ENCODE results near the gene ADO.
"Not testable (repeated sequence)": the region's sequence is repeated elsewhere in the genome, so short reads cannot be mapped to it uniquely, and the experiment has no call there.

Gene ADO

DNA sequence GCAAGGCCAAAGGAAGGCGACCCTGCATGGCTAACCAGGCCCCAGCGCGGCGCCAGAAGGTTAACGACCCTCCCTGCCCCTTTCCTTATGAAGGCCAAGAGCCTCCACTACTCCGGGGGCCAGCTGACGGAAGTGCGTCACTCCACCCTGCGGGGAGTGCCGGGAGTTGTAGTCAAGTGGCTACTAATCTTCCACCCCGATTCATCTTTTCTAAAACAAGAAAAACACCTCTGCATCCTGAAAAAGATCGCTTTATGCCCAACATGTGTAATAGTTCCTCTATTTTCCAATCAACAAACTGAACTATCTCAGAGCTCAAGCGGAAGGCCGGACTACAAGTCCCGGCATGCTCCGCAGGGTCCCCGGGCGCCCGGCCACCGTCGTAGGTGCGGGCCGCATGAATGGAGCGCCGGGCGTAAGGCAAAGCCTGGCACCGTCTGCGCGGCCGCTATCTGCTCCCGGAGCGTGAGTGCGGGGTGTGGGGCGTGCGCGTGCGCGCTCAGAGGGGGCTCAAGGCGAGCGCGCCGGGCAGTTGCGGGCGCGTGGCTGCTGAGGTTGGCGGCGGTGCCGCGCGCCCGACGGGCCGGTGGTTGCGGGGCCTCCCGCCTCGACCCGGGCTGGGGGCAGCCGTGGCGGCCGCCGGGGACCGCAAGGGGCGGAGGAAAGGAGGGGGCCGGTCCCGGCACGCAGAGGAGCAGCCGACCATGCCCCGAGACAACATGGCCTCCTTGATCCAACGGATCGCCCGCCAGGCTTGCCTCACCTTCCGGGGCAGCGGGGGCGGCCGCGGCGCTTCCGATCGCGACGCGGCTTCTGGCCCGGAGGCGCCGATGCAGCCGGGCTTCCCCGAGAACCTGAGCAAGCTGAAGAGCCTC is at the start of gene ADO:
TSS of gene ADO (plus strand) at position 365 of the 875 bp plus-strand sequence. CDS start at position 705, 340 bp downstream.
- DNase-seq (ENCODE audit: extremely low read depth in 1 of 2, low read depth in 1 of 2): peak; percentile 64 to 67

DNA sequence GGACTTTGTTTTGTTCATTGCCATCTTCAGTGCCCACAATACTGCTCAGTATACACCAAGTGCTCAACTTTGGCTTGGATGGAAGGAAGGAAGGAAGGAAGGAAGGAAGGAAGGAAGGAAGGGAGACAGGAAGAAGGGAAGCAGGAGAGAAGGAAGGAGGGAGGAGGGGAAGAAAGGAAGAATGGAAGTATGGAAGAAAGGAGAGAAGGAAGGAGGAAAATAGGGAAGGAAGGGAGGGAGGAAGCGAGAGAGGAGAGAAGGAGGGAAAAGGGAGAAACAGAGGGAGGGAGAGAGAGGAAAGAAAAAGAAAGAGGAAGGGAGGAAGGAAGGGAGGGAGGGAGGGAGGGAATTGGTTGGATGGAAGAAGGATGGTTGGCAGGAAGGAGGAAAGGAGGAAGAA is 49.6 kb upstream of the ADO start:
- DNase-seq (ENCODE audit: extremely low read depth in 1 of 2, low read depth in 1 of 2): no peak

DNA sequence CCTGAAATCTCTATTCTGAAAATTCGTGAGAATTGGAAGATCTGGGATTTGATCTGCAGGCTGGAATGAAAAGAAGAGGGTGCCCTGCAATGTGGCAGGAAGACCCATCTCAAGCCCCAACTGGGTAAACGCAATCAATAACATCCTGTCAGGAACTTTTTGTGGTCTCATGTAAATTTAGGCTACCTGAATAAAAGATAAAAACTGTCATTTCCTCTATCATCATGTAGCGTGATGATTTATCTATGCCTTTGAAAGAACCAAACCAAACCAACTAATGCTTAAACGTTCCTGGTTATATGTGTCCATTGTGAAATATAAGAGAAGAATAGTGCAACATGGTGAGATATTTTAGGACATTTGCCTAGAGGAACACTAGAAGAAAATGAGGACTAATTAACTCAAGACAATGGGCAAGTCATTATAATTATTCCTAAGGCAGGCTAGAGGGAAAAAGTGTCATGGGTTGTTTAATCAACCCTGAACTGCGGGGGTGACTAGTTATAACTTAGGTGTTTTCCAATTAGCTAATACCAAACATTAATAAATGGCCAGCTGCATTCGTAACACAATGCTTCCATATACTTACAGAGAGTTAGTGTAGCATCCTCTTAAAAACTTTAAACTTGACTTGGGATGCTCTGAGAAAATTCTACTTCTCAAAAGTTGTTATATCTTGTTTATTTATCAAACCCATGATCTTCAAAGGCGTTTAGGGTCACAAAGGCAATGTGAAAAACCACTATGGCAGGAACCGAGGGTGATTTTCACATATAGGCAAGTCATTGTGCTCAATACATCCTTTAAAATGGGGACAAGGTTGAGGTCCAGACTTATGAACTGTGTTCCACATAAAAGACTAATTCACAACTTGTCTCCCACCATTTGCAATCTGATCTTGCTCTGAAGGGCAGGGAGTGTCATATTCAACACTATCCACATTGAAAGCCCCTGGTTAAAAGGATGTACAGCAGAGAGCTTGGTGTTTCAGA is 48.6 kb upstream of the ADO start:
- no peak for DNase-seq (ENCODE audit: extremely low read depth in 1 of 2, low read depth in 1 of 2)

DNA sequence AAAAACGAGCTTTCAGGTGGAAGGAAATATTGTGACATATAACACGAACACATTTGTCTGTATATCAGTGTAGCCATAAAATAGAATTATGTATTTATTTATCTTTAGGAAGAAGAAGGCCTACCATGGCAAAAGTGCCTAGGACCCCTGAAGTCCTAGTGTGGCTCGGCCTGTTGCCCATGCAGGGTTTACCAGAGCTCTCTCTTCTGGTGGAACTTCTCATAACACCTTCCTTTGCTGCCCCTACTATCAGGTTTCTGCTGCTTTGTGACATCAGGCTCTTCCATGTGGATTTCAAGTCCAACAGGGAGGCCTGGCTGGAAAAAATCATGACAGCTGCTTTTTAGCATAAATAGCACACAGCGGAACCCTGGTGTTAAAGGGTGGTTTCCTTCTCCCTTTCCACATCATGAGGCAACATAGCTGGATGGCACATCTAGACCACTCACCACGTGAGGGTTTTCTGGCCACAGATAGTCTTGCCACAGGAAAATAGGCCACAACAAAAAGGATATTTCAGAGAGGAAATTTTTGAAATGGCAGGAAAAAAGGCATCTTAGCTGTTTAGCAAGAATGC is 44.8 kb upstream of the ADO start:
- no peak for DNase-seq (ENCODE audit: extremely low read depth in 1 of 2, low read depth in 1 of 2)

DNA sequence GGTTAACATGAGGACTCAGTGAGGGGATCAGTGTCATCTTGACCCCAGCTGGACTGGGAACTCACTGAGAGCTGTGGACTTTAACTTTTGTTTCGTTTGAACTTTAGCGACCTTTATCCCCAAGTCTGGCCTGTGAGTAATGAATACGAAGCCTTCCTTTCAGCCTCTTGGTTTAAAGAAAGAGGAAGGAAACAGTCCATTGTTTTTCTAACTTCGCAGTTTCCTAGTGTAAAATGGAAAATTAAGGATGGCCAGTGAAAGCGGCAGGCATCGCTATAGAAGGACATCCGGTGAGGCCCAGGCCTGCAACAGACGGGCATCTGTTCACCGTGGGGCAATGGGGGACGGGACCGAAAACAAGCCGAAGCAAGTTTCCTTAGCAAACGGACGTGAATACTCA is 44.1 kb upstream of the ADO start:
- no peak for DNase-seq (ENCODE audit: extremely low read depth in 1 of 2, low read depth in 1 of 2)

DNA sequence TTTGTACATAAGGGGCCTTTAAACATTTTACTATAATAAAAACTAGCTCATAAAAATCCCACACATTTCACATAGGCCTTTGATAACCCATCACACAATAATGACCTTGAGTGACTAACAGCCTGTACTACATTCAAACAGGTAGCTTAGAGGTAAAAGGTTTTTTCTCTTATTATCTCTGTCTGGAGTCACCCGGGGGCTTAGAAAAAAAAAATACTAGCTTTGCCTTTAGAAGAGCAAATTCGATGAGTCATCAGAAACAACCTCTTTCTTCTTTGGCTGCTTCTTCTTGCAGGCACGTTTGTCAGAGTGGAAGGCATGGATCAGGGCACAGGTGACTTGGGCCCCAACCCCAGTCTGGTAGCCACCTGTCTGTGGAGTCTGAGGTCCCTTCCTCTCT is 43.4 kb upstream of the ADO start:
- no peak for DNase-seq (ENCODE audit: extremely low read depth in 1 of 2, low read depth in 1 of 2)

DNA sequence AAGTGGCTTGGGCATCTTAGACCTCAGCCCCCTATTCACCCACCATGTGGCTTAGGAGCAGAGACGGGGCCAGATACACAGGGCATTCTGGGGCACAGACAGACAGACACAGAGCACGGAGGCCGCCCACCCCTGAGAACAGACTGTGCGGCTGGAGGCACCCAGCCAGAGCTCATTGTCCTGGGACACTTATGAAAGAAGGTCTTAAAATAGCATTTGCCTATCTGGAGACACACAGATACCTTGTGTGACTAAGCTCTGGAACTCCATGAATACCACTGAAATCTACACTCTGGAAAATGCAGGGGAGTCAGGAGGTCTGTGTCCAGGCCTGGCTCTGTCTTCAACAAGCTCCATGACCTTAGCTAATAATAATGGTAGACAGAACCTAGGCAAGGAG is 41.4 kb upstream of the ADO start:
- no peak for DNase-seq (ENCODE audit: extremely low read depth in 1 of 2, low read depth in 1 of 2)

DNA sequence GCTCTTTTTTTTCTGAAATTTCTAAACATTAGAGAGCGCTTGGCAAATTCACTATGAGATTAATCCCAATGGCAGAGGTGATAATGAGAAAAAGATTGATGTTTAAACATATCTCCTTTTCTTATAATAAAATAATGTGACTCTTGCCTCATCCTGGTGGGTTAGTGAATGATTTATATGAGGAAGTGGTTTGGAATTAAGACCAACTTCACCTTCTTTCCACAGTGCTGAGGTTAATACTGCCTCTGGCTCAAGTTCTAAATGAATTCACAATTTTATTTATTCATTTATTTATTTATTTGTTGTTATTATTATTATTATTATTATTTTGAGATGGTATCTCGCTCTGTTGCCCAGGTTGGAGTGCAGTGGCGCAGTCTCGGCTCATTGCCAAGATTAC is 40.5 kb upstream of the ADO start:
- no peak for DNase-seq (ENCODE audit: extremely low read depth in 1 of 2, low read depth in 1 of 2)

DNA sequence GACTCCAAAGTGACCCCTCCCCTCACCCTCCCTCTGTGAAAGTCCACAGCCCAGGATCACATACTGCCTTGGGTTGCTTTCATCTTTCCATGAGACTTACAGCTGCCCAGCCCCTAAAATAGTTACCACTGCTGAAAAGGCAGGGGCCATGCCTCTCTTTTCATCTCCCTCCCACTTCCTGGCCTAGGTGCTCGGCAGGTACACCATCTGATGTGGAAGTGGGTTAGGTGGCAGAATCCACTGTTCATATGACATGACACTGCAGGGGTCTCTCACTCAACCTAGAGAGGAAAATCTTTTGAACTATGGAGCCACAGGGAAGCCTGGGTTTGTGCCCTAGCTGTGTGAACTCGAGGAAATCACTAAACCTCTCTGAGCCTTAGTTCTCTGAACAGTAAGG is 38.8 kb upstream of the ADO start:
- no peak for DNase-seq (ENCODE audit: extremely low read depth in 1 of 2, low read depth in 1 of 2)

DNA sequence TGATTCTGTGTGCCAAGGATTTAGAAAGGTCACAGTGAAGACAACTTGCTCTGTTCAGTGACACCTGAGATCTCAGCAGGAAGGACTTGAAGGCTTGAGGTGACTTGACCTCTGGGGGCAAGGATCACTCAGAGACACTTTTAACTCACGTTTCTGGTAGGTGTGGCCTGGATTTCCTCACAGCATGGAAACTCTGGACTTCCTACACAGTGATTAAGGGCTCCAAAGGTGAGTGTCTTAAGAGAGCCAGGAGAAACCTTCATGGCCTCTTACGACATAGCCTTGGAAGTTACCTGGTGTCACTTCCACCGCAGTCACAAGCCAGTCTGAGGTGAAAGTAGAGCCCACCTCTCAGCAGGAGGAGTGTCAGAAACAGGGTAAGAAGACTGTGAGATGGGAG is 38.1 kb upstream of the ADO start:
- no peak for DNase-seq (ENCODE audit: extremely low read depth in 1 of 2, low read depth in 1 of 2)

DNA sequence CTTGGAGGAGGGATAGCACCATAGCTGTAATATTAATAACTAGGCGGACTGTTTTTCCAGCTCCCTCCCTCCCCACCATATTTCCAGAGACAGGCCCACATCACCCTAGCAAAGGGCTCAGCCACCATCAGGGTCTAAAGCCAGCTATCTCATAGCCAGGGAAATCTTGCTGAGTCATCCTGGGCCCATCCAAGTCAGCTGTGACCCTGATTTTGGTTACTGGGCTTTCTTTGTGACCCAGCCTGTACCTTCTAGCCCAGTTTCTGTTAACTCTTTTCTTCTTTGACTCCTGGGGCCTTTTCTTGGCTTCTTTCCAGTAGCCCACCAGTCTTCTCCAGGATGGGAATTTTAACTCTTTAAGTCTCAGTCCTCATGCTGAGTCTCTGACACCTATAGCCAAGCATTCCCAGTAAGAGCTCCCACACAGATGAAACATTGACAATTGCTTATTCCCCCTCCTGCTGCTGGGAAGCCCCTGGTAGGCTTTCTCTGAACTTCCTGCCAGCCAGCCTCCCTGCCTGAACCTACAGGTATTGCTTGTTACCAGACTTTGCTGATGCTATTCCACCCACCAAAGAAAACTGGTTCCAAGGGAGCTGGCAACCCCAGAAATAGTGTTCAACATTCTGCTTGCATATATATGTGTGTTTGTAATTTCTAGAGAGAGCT is 34.8 kb upstream of the ADO start:
- DNase-seq (ENCODE audit: extremely low read depth in 1 of 2, low read depth in 1 of 2): no peak

DNA sequence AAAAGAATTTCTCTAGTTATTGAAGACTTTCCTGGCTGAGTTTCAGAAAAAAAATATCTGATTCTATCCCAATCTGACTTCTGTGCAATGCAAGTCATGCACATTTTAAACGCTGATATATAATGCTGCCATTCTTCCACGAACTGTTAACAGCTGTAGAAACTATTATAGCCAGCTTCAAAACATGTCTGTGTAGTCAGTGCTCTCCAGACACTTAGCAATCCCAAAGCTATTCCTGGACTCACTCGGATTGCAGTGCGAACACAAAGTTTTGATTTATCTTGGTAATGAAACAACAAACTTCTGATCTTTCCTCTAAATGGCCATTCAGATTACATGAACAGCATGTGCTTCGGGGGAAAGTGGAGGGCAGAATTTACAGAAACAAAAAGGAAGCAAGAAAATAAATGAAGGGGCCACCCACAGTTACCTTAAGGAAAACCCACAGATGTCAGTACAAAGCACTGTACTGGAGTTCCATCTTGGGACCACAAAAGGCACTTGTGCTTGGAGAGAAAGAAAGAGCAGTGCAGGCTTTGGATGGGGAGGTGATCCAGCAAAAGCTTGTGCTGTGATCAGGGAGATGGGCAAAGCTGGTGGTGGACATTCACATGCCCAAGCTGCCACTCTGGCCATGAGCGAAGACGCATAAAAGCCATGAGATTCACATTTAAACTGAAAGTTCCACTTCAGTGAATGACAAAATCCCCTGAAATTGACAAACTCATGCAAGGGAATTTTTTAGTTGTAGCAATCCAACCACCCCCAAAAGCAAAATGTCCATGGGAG is 32.1 kb upstream of the ADO start:
- DNase-seq (ENCODE audit: extremely low read depth in 1 of 2, low read depth in 1 of 2): no peak

DNA sequence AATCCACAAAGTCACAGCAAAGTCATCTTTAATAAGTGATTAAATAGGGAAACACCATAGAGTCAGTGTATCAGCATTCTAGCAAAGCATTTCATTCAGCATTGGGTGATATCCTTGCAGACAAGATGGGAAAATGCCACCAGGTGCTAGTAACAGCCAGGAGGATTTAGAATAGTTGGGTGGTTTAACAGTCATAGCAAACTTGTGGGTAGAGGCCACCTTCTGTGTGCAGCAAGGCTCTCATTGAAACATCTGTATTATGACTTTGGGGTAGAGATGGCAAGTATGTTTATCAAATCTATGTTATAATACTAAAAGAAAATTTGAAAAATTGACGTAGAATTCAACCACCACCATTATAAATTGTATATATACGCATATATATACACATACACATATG is 26.4 kb upstream of the ADO start:
- DNase-seq (ENCODE audit: extremely low read depth in 1 of 2, low read depth in 1 of 2): no peak

DNA sequence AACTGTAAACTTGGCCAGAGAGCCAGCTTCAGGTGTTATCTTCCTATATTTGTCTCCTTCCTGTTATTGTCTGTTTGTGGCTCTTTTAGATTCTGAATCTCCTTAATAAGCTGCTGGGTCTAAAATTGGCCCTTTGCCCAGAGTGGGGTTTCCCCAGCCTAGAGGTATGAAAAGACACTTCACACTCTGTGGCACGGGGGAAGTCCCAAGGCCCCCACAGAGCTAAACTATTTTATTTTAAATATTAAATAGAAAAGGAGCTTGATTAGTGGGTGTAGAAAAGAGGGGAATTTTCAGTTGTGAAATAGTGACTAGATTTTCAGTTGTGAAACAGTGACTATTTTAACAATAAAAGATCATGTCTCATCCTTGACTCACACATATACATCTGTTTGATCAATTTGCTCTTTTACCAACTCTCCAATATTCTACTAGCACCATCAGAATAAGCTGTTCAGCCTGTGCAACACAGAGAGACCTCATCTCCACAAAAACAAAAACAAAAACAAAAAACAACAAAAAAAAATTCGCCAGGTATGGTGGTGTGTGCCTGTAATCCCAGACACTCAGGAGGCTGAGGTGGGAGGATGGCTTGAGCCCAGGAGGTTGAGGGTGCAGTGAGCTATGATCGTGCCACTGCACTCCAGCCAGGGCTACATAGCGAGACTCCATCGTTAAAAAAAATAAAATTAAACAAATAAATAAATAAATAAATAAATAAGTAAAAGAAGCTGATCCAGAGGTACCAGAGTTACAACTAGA is 24.9 kb upstream of the ADO start:
- peak; percentile 56 to 84 for DNase-seq (ENCODE audit: extremely low read depth in 1 of 2, low read depth in 1 of 2)

DNA sequence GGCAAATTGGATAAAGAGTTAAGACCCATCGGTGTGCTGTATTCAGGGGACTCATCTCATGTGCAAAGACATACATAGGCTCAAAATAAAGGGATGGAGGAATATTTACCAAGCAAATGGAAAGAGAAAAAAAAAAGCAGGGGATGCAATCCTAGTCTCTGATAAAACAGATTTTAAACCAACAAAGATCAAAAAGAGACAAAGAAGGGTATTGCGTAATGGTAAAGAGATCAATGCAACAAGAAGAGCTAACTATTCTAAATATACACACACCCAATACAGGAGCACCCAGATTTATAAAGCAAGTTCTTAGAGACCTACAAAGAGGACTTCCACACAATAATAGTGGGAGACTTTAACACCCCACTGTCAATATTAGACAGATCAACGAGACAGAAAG is 20.0 kb upstream of the ADO start:
- DNase-seq (ENCODE audit: extremely low read depth in 1 of 2, low read depth in 1 of 2): not testable (repeated sequence)

DNA sequence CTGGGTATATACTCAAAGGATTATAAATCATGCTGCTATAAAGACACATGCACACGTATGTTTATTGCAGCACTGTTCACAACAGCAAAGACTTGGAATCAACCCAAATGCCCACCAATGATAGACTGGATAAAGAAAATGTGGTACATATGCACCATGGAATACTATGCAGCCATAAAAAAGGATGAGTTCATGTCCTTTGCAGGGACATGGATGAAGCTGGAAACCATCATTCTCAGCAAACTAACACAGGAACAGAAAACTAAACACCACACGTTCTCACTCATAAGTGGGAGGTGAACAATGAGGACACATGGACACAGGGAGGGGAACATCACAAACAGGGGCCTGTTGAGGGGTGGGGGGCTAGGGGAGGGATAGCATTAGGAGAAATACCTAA is 16.2 kb upstream of the ADO start:
- DNase-seq (ENCODE audit: extremely low read depth in 1 of 2, low read depth in 1 of 2): not testable (repeated sequence)

DNA sequence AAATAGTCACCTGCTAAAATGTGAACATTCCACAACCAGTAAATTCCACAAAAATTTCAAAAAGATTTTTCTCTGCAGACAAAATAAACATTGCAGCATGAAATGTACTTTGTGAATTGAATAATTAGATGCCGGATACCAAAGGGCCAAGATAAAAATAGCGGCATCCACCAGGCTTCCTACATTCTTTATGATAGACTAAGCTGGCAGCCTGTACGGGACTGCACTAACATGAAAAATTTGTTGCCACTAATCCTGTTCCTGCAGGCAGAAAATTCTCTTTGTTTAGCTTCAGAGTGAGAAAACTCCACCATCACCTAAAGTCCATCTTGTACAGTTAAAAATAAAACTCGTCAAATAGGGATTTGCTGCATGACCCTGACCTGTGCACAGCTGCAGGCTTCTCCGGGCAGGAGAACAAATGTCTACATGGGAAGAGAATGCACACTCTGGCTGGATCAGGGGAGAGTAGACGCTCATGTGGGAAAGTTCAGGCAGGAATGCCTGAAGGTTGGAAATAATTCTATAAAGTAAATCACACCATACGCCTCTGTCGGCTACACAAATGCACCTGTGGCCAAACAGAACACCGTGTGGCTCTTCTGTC is 15.6 kb upstream of the ADO start:
- DNase-seq (ENCODE audit: extremely low read depth in 1 of 2, low read depth in 1 of 2): no peak

DNA sequence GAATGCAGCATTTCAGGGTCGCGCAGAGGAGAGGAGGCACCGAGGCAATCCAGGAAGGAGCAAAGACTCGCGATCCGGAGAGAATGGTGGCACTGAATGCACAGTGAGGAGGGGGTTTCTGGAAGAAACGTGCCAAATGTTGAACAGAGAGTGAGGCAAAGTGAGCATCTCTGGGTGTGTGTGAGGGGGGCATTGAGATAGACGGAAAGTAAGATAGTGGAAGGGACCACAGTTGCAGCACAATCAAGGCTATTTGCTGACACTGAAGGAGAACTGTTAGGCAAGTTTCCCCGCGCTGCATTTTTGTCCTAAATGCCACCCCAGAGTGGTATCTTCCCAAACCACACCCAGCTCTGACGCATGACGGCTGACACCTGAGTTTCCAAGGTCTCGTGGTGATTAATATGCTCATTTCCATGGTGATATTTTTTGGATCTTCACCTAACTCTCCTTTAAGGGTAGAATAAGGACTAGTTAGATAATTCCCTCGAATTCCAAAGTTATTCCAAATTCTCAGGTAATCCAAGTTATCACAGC is 14.4 kb upstream of the ADO start:
- DNase-seq (ENCODE audit: extremely low read depth in 1 of 2, low read depth in 1 of 2): no peak

DNA sequence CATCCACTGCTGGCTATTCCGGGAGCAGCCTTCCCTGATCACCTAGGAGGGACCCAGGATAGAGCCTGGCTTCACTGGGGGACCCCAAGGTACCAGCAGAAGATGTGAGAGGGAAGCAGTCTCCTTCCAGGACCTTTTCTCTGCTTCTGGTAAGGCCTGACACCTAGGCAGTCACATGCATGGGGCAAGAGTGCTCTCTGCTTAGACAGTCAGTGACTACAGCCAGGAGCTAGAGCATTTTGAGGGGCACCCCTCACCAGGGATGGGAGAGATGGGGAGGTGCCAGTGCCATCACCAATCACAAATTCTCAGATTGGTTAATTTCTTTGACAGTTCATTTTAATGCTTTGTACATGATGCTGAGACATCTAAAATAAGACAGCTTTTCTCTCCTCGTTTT is 13.9 kb upstream of the ADO start:
- DNase-seq (ENCODE audit: extremely low read depth in 1 of 2, low read depth in 1 of 2): no peak
